NT2/D1 (cell line): ENCODE results near the gene TWSG1.

Source experiments
- DNase-seq: peaks from one replicate; pipeline ENCODE4 v3.0.0-alpha.2; 2011; ENCODE audit warnings: low read depth, low spot score
- H3K27me3 ChIP-seq: 2 replicates; pipeline ENCODE4 v1.6.0; 2011; ENCODE audit warnings: mild to moderate bottlenecking; ENCODE audit not compliant: insufficient read length, insufficient read depth
- H3K36me3 ChIP-seq: 2 replicates; pipeline ENCODE4 v1.6.1; 2011; ENCODE audit warnings: mild to moderate bottlenecking, low read length, mixed read lengths; ENCODE audit not compliant: insufficient read depth, insufficient read length
- H3K4me1 ChIP-seq: 2 replicates; pipeline ENCODE4 v1.5.1; 2011; ENCODE audit not compliant: insufficient read depth, insufficient read length
- H3K4me3 ChIP-seq: 2 replicates; pipeline ENCODE4 v1.5.1; 2011; ENCODE audit warnings: low read depth; ENCODE audit not compliant: insufficient read length
- H3K9ac ChIP-seq: 2 replicates; pipeline ENCODE4 v1.6.0; 2011; ENCODE audit warnings: low read depth; ENCODE audit not compliant: insufficient read length
- H3K9me3 ChIP-seq: 2 replicates; pipeline ENCODE4 v1.5.1; 2011; ENCODE audit warnings: mild to moderate bottlenecking, low read length; ENCODE audit not compliant: insufficient read depth
- SUZ12 ChIP-seq: IDR thresholded peaks from 2 replicates; pipeline ENCODE4 v1.6.1; 2011; ENCODE audit not compliant: insufficient read length, insufficient read depth; ENCODE audit errors: extremely low read depth
- YY1 ChIP-seq: IDR thresholded peaks from 2 replicates; pipeline ENCODE4 v1.6.1; 2011; ENCODE audit not compliant: insufficient read length, insufficient read depth
- ZNF274 ChIP-seq: IDR thresholded peaks from 2 replicates; pipeline ENCODE4 v1.6.1; 2011; ENCODE audit warnings: mild to moderate bottlenecking, low read depth, low read length

Gene TWSG1

GRCh38 chr18:9323750-9324445, 10.7 kb upstream of the TWSG1 start:
- Histone ChIP-seq H3K36me3 (no peaks in the 10 kb centered on the region), H3K4me3 (no peak overlapping the region), H3K9ac (no peak overlapping the region), H3K4me1 (no peaks in the 10 kb centered on the region), H3K9me3 (peaks cover 9% of the 10 kb centered on the region), H3K27me3 (no peaks in the 10 kb centered on the region)
- no peak for DNase-seq
- TF ChIP-seq ZNF274 (no peak), YY1 (no peak), SUZ12 (no peak)

- Histone ChIP-seq H3K9me3 (peaks cover 10% of the 10 kb centered on the region), H3K9ac (no peak overlapping the region), H3K4me1 (no peaks in the 10 kb centered on the region), H3K27me3 (no peaks in the 10 kb centered on the region), H3K4me3 (no peak overlapping the region), H3K36me3 (no peaks in the 10 kb centered on the region)
- DNase-seq: no peak
- TF ChIP-seq YY1 (no peak), SUZ12 (no peak), ZNF274 (no peak)
Observed at GRCh38 chr18:9325716-9326115, 8.9 kb upstream of the TWSG1 start.

- Histone ChIP-seq H3K9me3 (peaks cover 10% of the 10 kb centered on the region), H3K9ac (no peak overlapping the region), H3K36me3 (no peaks in the 10 kb centered on the region), H3K4me1 (no peaks in the 10 kb centered on the region), H3K27me3 (peaks cover 4% of the 10 kb centered on the region), H3K4me3 (no peak overlapping the region)
- no peak for DNase-seq
- TF ChIP-seq SUZ12: no peak
- TF ChIP-seq YY1: no peak
- no peak for TF ChIP-seq ZNF274
Observed at GRCh38 chr18:9328776-9329175, 5.8 kb upstream of the TWSG1 start.

- no peak for DNase-seq
- peaks cover 4% of the 10 kb centered on the region for H3K27me3 ChIP-seq
Observed at GRCh38 chr18:9329471-9329870, 5.1 kb upstream of the TWSG1 start.

GRCh38 chr18:9330419-9330818, 4.2 kb upstream of the TWSG1 start:
- Histone ChIP-seq H3K27me3 (peaks cover 8% of the 10 kb centered on the region), H3K9me3 (peaks cover 10% of the 10 kb centered on the region), H3K4me3 (no peak overlapping the region), H3K36me3 (no peaks in the 10 kb centered on the region), H3K9ac (no peak overlapping the region), H3K4me1 (no peaks in the 10 kb centered on the region)
- TF ChIP-seq YY1: no peak
- TF ChIP-seq SUZ12: no peak
- no peak for TF ChIP-seq ZNF274
- DNase-seq: no peak

More at GRCh38 chr18:9329471-9329870, 5.1 kb upstream of the TWSG1 start:
- Histone ChIP-seq H3K9me3 (peaks cover 10% of the 10 kb centered on the region), H3K4me1 (no peaks in the 10 kb centered on the region), H3K36me3 (no peaks in the 10 kb centered on the region), H3K4me3 (no peak overlapping the region), H3K9ac (no peak overlapping the region)
- TF ChIP-seq YY1 (no peak), ZNF274 (no peak), SUZ12 (no peak)

GRCh38 chr18:9333441-9334328, 888 bp upstream of the TWSG1 start:
- Histone ChIP-seq H3K9ac (peak overlapping the region; percentile 77), H3K9me3 (peaks cover 2% of the 10 kb centered on the region; the same call in 1 of the 2 replicates), H3K27me3 (peaks cover 11% of the 10 kb centered on the region), H3K4me3 (peak overlapping the region; percentile 53), H3K36me3 (peaks cover 11% of the 10 kb centered on the region), H3K4me1 (no peaks in the 10 kb centered on the region)
- no peak for TF ChIP-seq YY1
- TF ChIP-seq ZNF274: no peak
- no peak for TF ChIP-seq SUZ12
- DNase-seq: peak; percentile 25

- H3K4me1 ChIP-seq: no peaks in the 10 kb centered on the region
- TF ChIP-seq ZNF274 (no peak), SUZ12 (no peak), YY1 (no peak)
- peak overlapping the region; percentile 63 for H3K4me3 ChIP-seq
- peaks cover 11% of the 10 kb centered on the region for H3K27me3 ChIP-seq
- DNase-seq: no peak
- peaks cover 18% of the 10 kb centered on the region for H3K36me3 ChIP-seq
- peak overlapping the region; percentile 70 for H3K9ac ChIP-seq
- no peaks in the 10 kb centered on the region for H3K9me3 ChIP-seq
Observed at GRCh38 chr18:9334973-9335696, 562 bp downstream of the TWSG1 start.
